GM21723 (cell line): ENCODE measurements around the gene GSDME.
"Not testable (repeated sequence)": the region's sequence is repeated elsewhere in the genome, so short reads cannot be mapped to it uniquely, and the experiment has no call there.

Experiments used
- ATAC-seq: cut with Tn5 transposase; IDR thresholded peaks from one replicate; pipeline ENCODE4 v1.9.1; 2021; ENCODE audit warnings: mild to moderate bottlenecking, moderate library complexity; ENCODE audit not compliant: unreplicated experiment

GSDME gene

GRCh38 chr7:24757353-24758275 lies at the start of gene GSDME:
Gene GSDME, minus strand, starts transcription at chr7:24757464. Its CDS starts 7,690 bp downstream, at chr7:24749774.
- peak; percentile 62 for ATAC-seq

- ATAC-seq = no peak
Measured at GRCh38 chr7:24802300-24802699, 45.0 kb upstream of the GSDME start.

- ATAC-seq = no peak
Measured at GRCh38 chr7:24801883-24802282, 44.6 kb upstream of the GSDME start.

GRCh38 chr7:24800667-24801066 lies 43.4 kb upstream of the GSDME start:
- ATAC-seq = no peak

GRCh38 chr7:24800073-24800472 lies 42.8 kb upstream of the GSDME start:
- no peak for ATAC-seq

- ATAC-seq = no peak
Measured at GRCh38 chr7:24799506-24799905, 42.2 kb upstream of the GSDME start.

- ATAC-seq = no peak
Measured at GRCh38 chr7:24798261-24798660, 41.0 kb upstream of the GSDME start.

GRCh38 chr7:24797270-24797669 lies 40.0 kb upstream of the GSDME start:
- ATAC-seq = no peak

- no peak for ATAC-seq
Measured at GRCh38 chr7:24795407-24795767, 38.1 kb upstream of the GSDME start.

- not testable (repeated sequence) for ATAC-seq
Measured at GRCh38 chr7:24794751-24795406, 37.6 kb upstream of the GSDME start.

- no peak for ATAC-seq
Measured at GRCh38 chr7:24793982-24794648, 36.9 kb upstream of the GSDME start.

- no peak for ATAC-seq
Measured at GRCh38 chr7:24788961-24789576, 31.8 kb upstream of the GSDME start.

- no peak for ATAC-seq
Measured at GRCh38 chr7:24788075-24788474, 30.8 kb upstream of the GSDME start.

- peak; percentile 54 for ATAC-seq
Measured at GRCh38 chr7:24786941-24787340, 29.7 kb upstream of the GSDME start.

GRCh38 chr7:24786306-24786705 lies 29.0 kb upstream of the GSDME start:
- ATAC-seq = no peak

- no peak for ATAC-seq
Measured at GRCh38 chr7:24784277-24784676, 27.0 kb upstream of the GSDME start.

GRCh38 chr7:24783698-24784097 lies 26.4 kb upstream of the GSDME start:
- no peak for ATAC-seq

GRCh38 chr7:24781106-24781505 lies 23.8 kb upstream of the GSDME start:
- no peak for ATAC-seq

GRCh38 chr7:24779283-24779655 lies 22.0 kb upstream of the GSDME start:
- ATAC-seq = no peak

GRCh38 chr7:24778543-24779282 lies 21.4 kb upstream of the GSDME start:
- ATAC-seq = peak; percentile 81

- no peak for ATAC-seq
Measured at GRCh38 chr7:24777806-24778205, 20.5 kb upstream of the GSDME start.
